ENCODE measurements around the gene ASB6. TPM values are rescaled to one million over a fixed set of nuclear protein-coding genes. Genes with fewer than 3 reads are reported as not detected.
A peak's percentile ranks its signal among the peaks of the same experiment; 100 is the strongest.
"Not testable (repeated sequence)": the region's sequence is repeated elsewhere in the genome, so short reads cannot be mapped to it uniquely, and the experiment has no call there.

The ASB6 gene
- total RNA-seq, 1 experiment from 2014 or later: 17.4 TPM

GRCh38 chr9:129595903-129596540, 45.9 kb downstream of the ASB6 start:
- Histone ChIP-seq H3K36me3 (ENCODE audit: control insufficient read depth, insufficient read depth, low read length) (no peaks in the 10 kb centered on the region), H3K27me3 (replicated peaks; ENCODE audit: control insufficient read depth, insufficient read depth, low read length) (no peaks in the 10 kb centered on the region), H3K4me1 (peaks cover 42% of the 10 kb centered on the region), H3K9me3 (no peaks in the 10 kb centered on the region), H3K4me3 (ENCODE audit: low read depth, low read length) (no peak overlapping the region)
- Mint-ChIP-seq H3K4me1 (ENCODE audit: low read depth, unreplicated experiment) (peaks cover 25% of the 10 kb centered on the region), H3K4me3 (ENCODE audit: unreplicated experiment) (peak overlapping the region; percentile 68), H3K27me3 (ENCODE audit: insufficient read depth, unreplicated experiment) (no peaks in the 10 kb centered on the region), H3K9me3 (ENCODE audit: unreplicated experiment) (no peaks in the 10 kb centered on the region), H3K36me3 (ENCODE audit: insufficient read depth, unreplicated experiment) (peaks cover 5% of the 10 kb centered on the region), H3K27ac (ENCODE audit: unreplicated experiment) (peak overlapping the region; percentile 76)
- intact Hi-C loops (cut with micrococcal nuclease; ENCODE audit: unreplicated experiment): loop anchor here (5.0 kb wide), 2 partner anchors 39 to 99 kb away; no protein-coding TSS in a partner anchor
- ChIA-PET POLR2A (no interaction called here), CTCF (interaction anchor here (1.4 to 1.6 kb wide), 2 partner anchors 10 to 429 kb away, joined by 3 to 4 read pairs; no protein-coding TSS in a partner anchor)
- no peak for TF ChIP-seq CTCF (IDR thresholded peaks at IDR 0.05; ENCODE audit: insufficient read depth in 1 of 2, low read depth in 1 of 2, low read length in 1 of 2, severe bottlenecking in 1 of 2, unreplicated experiment in 1 of 2)
- no peak for DNase-seq
- no TSS peak for BruUV-seq (replicated peaks)

- BruUV-seq (replicated peaks): no TSS peak
- no peaks in the 10 kb centered on the region for H3K27me3 Mint-ChIP-seq (ENCODE audit: insufficient read depth, unreplicated experiment)
These were observed 46.6 kb downstream of the ASB6 start for GRCh38 chr9:129595311-129595741.

GRCh38 chr9:129594632-129595031, 47.3 kb downstream of the ASB6 start:
- no peak overlapping the region for H3K27ac Mint-ChIP-seq (ENCODE audit: unreplicated experiment)
- no peaks in the 10 kb centered on the region for H3K27me3 Mint-ChIP-seq (ENCODE audit: insufficient read depth, unreplicated experiment)

More at GRCh38 chr9:129595311-129595741, 46.6 kb downstream of the ASB6 start:
- intact Hi-C loops (cut with micrococcal nuclease; ENCODE audit: unreplicated experiment): loop anchor here (5.0 kb wide), 2 partner anchors 38 to 98 kb away; no protein-coding TSS in a partner anchor
- H3K9me3 Mint-ChIP-seq (ENCODE audit: unreplicated experiment): no peaks in the 10 kb centered on the region
- peaks cover 25% of the 10 kb centered on the region for H3K4me1 Mint-ChIP-seq (ENCODE audit: low read depth, unreplicated experiment)
- no peak for DNase-seq
- Histone ChIP-seq H3K27me3 (replicated peaks; ENCODE audit: control insufficient read depth, insufficient read depth, low read length) (no peaks in the 10 kb centered on the region), H3K9me3 (no peaks in the 10 kb centered on the region), H3K4me3 (ENCODE audit: low read depth, low read length) (no peak overlapping the region), H3K4me1 (peaks cover 42% of the 10 kb centered on the region), H3K36me3 (ENCODE audit: control insufficient read depth, insufficient read depth, low read length) (no peaks in the 10 kb centered on the region)
- POLR2A ChIA-PET: no interaction called here
- H3K27ac Mint-ChIP-seq (ENCODE audit: unreplicated experiment): no peak overlapping the region
- H3K4me3 Mint-ChIP-seq (ENCODE audit: unreplicated experiment): no peak overlapping the region
- no peak for TF ChIP-seq CTCF (IDR thresholded peaks at IDR 0.05; ENCODE audit: insufficient read depth in 1 of 2, low read depth in 1 of 2, low read length in 1 of 2, severe bottlenecking in 1 of 2, unreplicated experiment in 1 of 2)
- CTCF ChIA-PET: no interaction called here
- H3K36me3 Mint-ChIP-seq (ENCODE audit: insufficient read depth, unreplicated experiment): peaks cover 5% of the 10 kb centered on the region

GRCh38 chr9:129592790-129593189, 49.2 kb downstream of the ASB6 start:
- not testable (repeated sequence) for H3K27ac Mint-ChIP-seq (ENCODE audit: unreplicated experiment)
- H3K4me1 ChIP-seq: peaks cover 28% of the 10 kb centered on the region

More at GRCh38 chr9:129594632-129595031, 47.3 kb downstream of the ASB6 start:
- Histone ChIP-seq H3K9me3 (no peaks in the 10 kb centered on the region), H3K36me3 (ENCODE audit: control insufficient read depth, insufficient read depth, low read length) (no peaks in the 10 kb centered on the region), H3K27me3 (replicated peaks; ENCODE audit: control insufficient read depth, insufficient read depth, low read length) (no peaks in the 10 kb centered on the region), H3K4me3 (ENCODE audit: low read depth, low read length) (no peak overlapping the region), H3K4me1 (peaks cover 42% of the 10 kb centered on the region)
- intact Hi-C loops (cut with micrococcal nuclease; ENCODE audit: unreplicated experiment): loop anchor here (5.0 kb wide), 2 partner anchors 37 to 97 kb away; no protein-coding TSS in a partner anchor
- H3K36me3 Mint-ChIP-seq (ENCODE audit: insufficient read depth, unreplicated experiment): peaks cover 5% of the 10 kb centered on the region
- CTCF ChIA-PET: no interaction called here
- POLR2A ChIA-PET: no interaction called here
- H3K9me3 Mint-ChIP-seq (ENCODE audit: unreplicated experiment): no peaks in the 10 kb centered on the region
- no peak for DNase-seq
- no TSS peak for BruUV-seq (replicated peaks)
- no peak overlapping the region for H3K4me3 Mint-ChIP-seq (ENCODE audit: unreplicated experiment)
- H3K4me1 Mint-ChIP-seq (ENCODE audit: low read depth, unreplicated experiment): peaks cover 25% of the 10 kb centered on the region
- no peak for TF ChIP-seq CTCF (IDR thresholded peaks at IDR 0.05; ENCODE audit: insufficient read depth in 1 of 2, low read depth in 1 of 2, low read length in 1 of 2, severe bottlenecking in 1 of 2, unreplicated experiment in 1 of 2)

More at GRCh38 chr9:129592790-129593189, 49.2 kb downstream of the ASB6 start:
- CTCF ChIA-PET; H3K36me3 Mint-ChIP-seq (ENCODE audit: insufficient read depth, unreplicated experiment); H3K4me3 ChIP-seq (ENCODE audit: low read depth, low read length); H3K27me3 ChIP-seq (replicated peaks; ENCODE audit: control insufficient read depth, insufficient read depth, low read length); H3K36me3 ChIP-seq (ENCODE audit: control insufficient read depth, insufficient read depth, low read length); H3K9me3 ChIP-seq; H3K4me3 Mint-ChIP-seq (ENCODE audit: unreplicated experiment); H3K9me3 Mint-ChIP-seq (ENCODE audit: unreplicated experiment); intact Hi-C loops (cut with micrococcal nuclease; ENCODE audit: unreplicated experiment); BruUV-seq (replicated peaks); DNase-seq; H3K27me3 Mint-ChIP-seq (ENCODE audit: insufficient read depth, unreplicated experiment): not testable (repeated sequence)
- H3K4me1 Mint-ChIP-seq (ENCODE audit: low read depth, unreplicated experiment): peaks cover 16% of the 10 kb centered on the region
- POLR2A ChIA-PET: interaction anchor here (0.6 kb wide), 1 partner anchor 96 kb away, joined by 4 read pairs; no protein-coding TSS in a partner anchor

Measured in Caco-2 (cell line).